Natural killer cell treated with Interleukin-12 subunit alpha and Interleukin-12 subunit beta and Interleukin-15 and Interleukin-18, amount 100 ng/mL, for 72 hours (primary cell): ENCODE measurements around the gene CFAP52. TPM values are rescaled to one million over a fixed set of nuclear protein-coding genes. Genes with fewer than 3 reads are reported as not detected.

Experiments used
- ATAC-seq, 2 donors: fragments of 150-1000 bp; cut with Tn5 transposase in 1 of 2; sonication (Bioruptor Pico), chemical (Tn5 transposase) in 1 of 2; 2 replicates each; pipeline ENCODE4 v1.10.0; 2021
- DNase-seq: peaks from one replicate; pipeline ENCODE4 v3.0.0; 2022; ENCODE audit warnings: low spot score
- H3K27ac Mint-ChIP-seq, 2 donors: 1 replicate in 1 of 2; 2 replicates in 1 of 2; pipeline ENCODE4 v1.8.0; 2022; ENCODE audit warnings: mixed read lengths in 2 of 2, mild to moderate bottlenecking in 1 of 2, moderate library complexity in 1 of 2
- H3K27me3 Mint-ChIP-seq, 2 donors: 1 replicate in 1 of 2; 2 replicates in 1 of 2; pipeline ENCODE4 v1.8.0; 2022; ENCODE audit warnings: mixed read lengths in 2 of 2
- H3K36me3 Mint-ChIP-seq: one replicate; pipeline ENCODE4 v1.8.0; 2022; ENCODE audit warnings: mixed read lengths
- H3K4me1 Mint-ChIP-seq, 2 donors: 1 replicate in 1 of 2; 2 replicates in 1 of 2; pipeline ENCODE4 v1.8.0; 2022; ENCODE audit warnings: low read depth in 2 of 2, mixed read lengths in 2 of 2, mild to moderate bottlenecking in 1 of 2
- H3K4me3 Mint-ChIP-seq: one replicate; pipeline ENCODE4 v1.8.0; 2022; ENCODE audit warnings: mixed read lengths
- H3K9me3 Mint-ChIP-seq: 2 replicates; pipeline ENCODE4 v1.8.0; 2022; ENCODE audit warnings: mixed read lengths
- total RNA-seq, 2 donors: library from RNA; stranded (reverse); gene quantifications; one replicate each; pipeline ENCODE4 v1.2.3, GENCODE V29; 2022

CFAP52 gene
- total RNA-seq, 2 donors from 2014 or later: not detected

GRCh38 chr17:9672266-9672665 is 95.8 kb downstream of the CFAP52 start:
- ATAC-seq (no peak), DNase-seq (no peak)
- Mint-ChIP-seq H3K27me3 (peaks cover 3 to 6% of the 10 kb centered on the region in 2 donors), H3K27ac (no peak overlapping the region), H3K9me3 (no peaks in the 10 kb centered on the region), H3K4me3 (no peak overlapping the region), H3K4me1 (peaks cover 0 to 13% of the 10 kb centered on the region in 2 donors), H3K36me3 (no peaks in the 10 kb centered on the region)

GRCh38 chr17:9672691-9673090 is 96.2 kb downstream of the CFAP52 start:
- peaks cover 0 to 13% of the 10 kb centered on the region in 2 donors for H3K4me1 Mint-ChIP-seq
- H3K36me3 Mint-ChIP-seq: no peaks in the 10 kb centered on the region
- H3K27ac Mint-ChIP-seq: no peak overlapping the region
- DNase-seq: no peak
- no peak for ATAC-seq
- H3K9me3 Mint-ChIP-seq: no peaks in the 10 kb centered on the region
- no peak overlapping the region for H3K4me3 Mint-ChIP-seq
- peaks cover 3 to 6% of the 10 kb centered on the region in 2 donors for H3K27me3 Mint-ChIP-seq

- no peak overlapping the region for H3K27ac Mint-ChIP-seq
- no peaks in the 10 kb centered on the region for H3K4me1 Mint-ChIP-seq
- ATAC-seq (no peak), DNase-seq (no peak)
- H3K36me3 Mint-ChIP-seq: peaks cover 8% of the 10 kb centered on the region
- H3K27me3 Mint-ChIP-seq: no peaks in the 10 kb centered on the region
- no peak overlapping the region for H3K4me3 Mint-ChIP-seq
- H3K9me3 Mint-ChIP-seq: peaks cover 4% of the 10 kb centered on the region
Observed at GRCh38 chr17:9676084-9676483, 99.6 kb downstream of the CFAP52 start.

- Mint-ChIP-seq H3K27me3 (no peaks in the 10 kb centered on the region), H3K4me3 (no peak overlapping the region), H3K36me3 (peaks cover 8% of the 10 kb centered on the region), H3K27ac (peak overlapping the region in 1 of 2 donors; percentile 37), H3K4me1 (no peaks in the 10 kb centered on the region), H3K9me3 (peaks cover 4% of the 10 kb centered on the region)
- ATAC-seq: peak; percentile 67 to 69
- no peak for DNase-seq
Observed at GRCh38 chr17:9676820-9677310, 100.4 kb downstream of the CFAP52 start.

GRCh38 chr17:9677411-9677810 is 101.0 kb downstream of the CFAP52 start:
- Mint-ChIP-seq H3K4me1 (no peaks in the 10 kb centered on the region), H3K36me3 (peaks cover 8% of the 10 kb centered on the region), H3K9me3 (peaks cover 4% of the 10 kb centered on the region), H3K27ac (peak overlapping the region in 1 of 2 donors; percentile 37), H3K4me3 (no peak overlapping the region), H3K27me3 (no peaks in the 10 kb centered on the region)
- ATAC-seq: no peak
- DNase-seq: no peak

- no peaks in the 10 kb centered on the region for H3K27me3 Mint-ChIP-seq
- H3K9me3 Mint-ChIP-seq: peaks cover 4% of the 10 kb centered on the region
- peaks cover 8% of the 10 kb centered on the region for H3K36me3 Mint-ChIP-seq
- no peak for ATAC-seq
- DNase-seq: no peak
- no peaks in the 10 kb centered on the region for H3K4me1 Mint-ChIP-seq
- no peak overlapping the region for H3K27ac Mint-ChIP-seq
- no peak overlapping the region for H3K4me3 Mint-ChIP-seq
Observed at GRCh38 chr17:9677896-9678295, 101.5 kb downstream of the CFAP52 start.

GRCh38 chr17:9684955-9685621 is 108.6 kb downstream of the CFAP52 start:
- Mint-ChIP-seq H3K4me1 (no peaks in the 10 kb centered on the region), H3K4me3 (no peak overlapping the region), H3K27me3 (no peaks in the 10 kb centered on the region), H3K36me3 (peaks cover 4% of the 10 kb centered on the region), H3K9me3 (peaks cover 2% of the 10 kb centered on the region), H3K27ac (no peak overlapping the region)
- DNase-seq (no peak), ATAC-seq (peak in 1 of 2 donors; percentile 28)

Other genes starting within 250 kb of the CFAP52 start
- 10 to 100 TPM; 65.2 to 87.7 TPM for gene STX8, start 822 bp upstream of the CFAP52 start, total RNA-seq
- under 1 TPM; 0.59 to 0.95 TPM for gene USP43, start 68.9 kb downstream of the CFAP52 start, total RNA-seq
- not detected for gene DHRS7C, start 214.9 kb downstream of the CFAP52 start, total RNA-seq
- gene GSG1L2, start 245.4 kb downstream of the CFAP52 start, total RNA-seq: not detected
- not detected for gene GLP2R, start 249.3 kb downstream of the CFAP52 start, total RNA-seq